Smooth muscle cell (in vitro differentiated cells): Measurements from ENCODE around the gene STIMATE. TPM values are rescaled to one million over a fixed set of nuclear protein-coding genes. Genes with fewer than 3 reads are reported as not detected.

ENCODE experiments used
- DNase-seq: peaks from one replicate; lab custom pipeline; 2025; ENCODE audit not compliant: unreplicated experiment; lab: John Stamatoyannopoulos, UW
- H2AFZ ChIP-seq: fragments of 200-600 bp; sonication (generic); 2 replicates; pipeline ENCODE4 v1.6.0; 2016; ENCODE audit warnings: antibody characterized with exemption, low read depth, mild to moderate bottlenecking
- H3F3A ChIP-seq: fragments of 200-600 bp; sonication (generic); 2 replicates; pipeline ENCODE4 v1.6.0; 2017; ENCODE audit warnings: antibody characterized with exemption, low read depth
- H3K27ac ChIP-seq: fragments of 200-600 bp; sonication (generic); 2 replicates; pipeline ENCODE4 v1.5.1; 2016; ENCODE audit warnings: low read depth, mild to moderate bottlenecking
- H3K27me3 ChIP-seq: fragments of 200-600 bp; sonication (generic); 2 replicates; pipeline ENCODE4 v1.6.1; 2016; ENCODE audit warnings: low read depth, mild to moderate bottlenecking
- H3K36me3 ChIP-seq: fragments of 200-600 bp; sonication (generic); 2 replicates; pipeline ENCODE4 v1.5.1; 2016; ENCODE audit warnings: low read depth
- H3K4me1 ChIP-seq: fragments of 200-600 bp; sonication (generic); 2 replicates; pipeline ENCODE4 v1.5.1; 2016; ENCODE audit warnings: low read depth
- H3K4me2 ChIP-seq: fragments of 200-600 bp; sonication (generic); 2 replicates; pipeline ENCODE4 v1.6.0; 2016; ENCODE audit warnings: mild to moderate bottlenecking
- H3K4me3 ChIP-seq: fragments of 200-600 bp; sonication (generic); 2 replicates; pipeline ENCODE4 v1.5.1; 2016; ENCODE audit warnings: mild to moderate bottlenecking
- H3K79me2 ChIP-seq: fragments of 200-600 bp; sonication (generic); 2 replicates; pipeline ENCODE4 v1.6.0; 2016; ENCODE audit warnings: low read depth, mild to moderate bottlenecking
- H3K9ac ChIP-seq: fragments of 200-600 bp; sonication (generic); 2 replicates; pipeline ENCODE4 v1.6.0; 2016; ENCODE audit warnings: low read depth
- H3K9me3 ChIP-seq: fragments of 200-600 bp; sonication (generic); replicated peaks from 2 replicates; pipeline ENCODE4 v1.5.1; 2016; ENCODE audit warnings: low read depth
- H4K20me1 ChIP-seq: fragments of 200-600 bp; sonication (generic); 2 replicates; pipeline ENCODE4 v1.6.0; 2016; ENCODE audit warnings: low read depth
- WGBS: methylation state at CpG from one replicate; pipeline ENCODE4 v1.1.7; 2016; ENCODE audit warnings: low lambda C conversion rate; 5-methylcytosine and 5-hydroxymethylcytosine counted together
- polyA plus RNA-seq: library from polyadenylated mRNA; unstranded; fragments of >200 nt; fragmentation: Nextera tagmentation; extraction: Ambion mirVana; gene quantifications from 2 replicates; pipeline ENCODE4 v1.2.1, GENCODE V29; 2016
- total RNA-seq: library from RNA; depleted of rRNA; stranded (reverse); fragments of >200 nt; gene quantifications from 2 replicates; pipeline ENCODE4 v1.2.3, GENCODE V29; 2014
- TF ChIP-seq, protein P1 (sequence below): fragments of 200-600 bp; sonication (generic); IDR thresholded peaks from 2 replicates; pipeline ENCODE4 v1.5.1; 2017; ENCODE audit warnings: borderline replicate concordance, mild to moderate bottlenecking, antibody characterized with exemption; ENCODE audit not compliant: insufficient read depth, poor library complexity, severe bottlenecking

The STIMATE gene
- total and polyA plus RNA-seq, 2 experiments from 2014 or later, result 12.8 to 18.1 TPM

DNA sequence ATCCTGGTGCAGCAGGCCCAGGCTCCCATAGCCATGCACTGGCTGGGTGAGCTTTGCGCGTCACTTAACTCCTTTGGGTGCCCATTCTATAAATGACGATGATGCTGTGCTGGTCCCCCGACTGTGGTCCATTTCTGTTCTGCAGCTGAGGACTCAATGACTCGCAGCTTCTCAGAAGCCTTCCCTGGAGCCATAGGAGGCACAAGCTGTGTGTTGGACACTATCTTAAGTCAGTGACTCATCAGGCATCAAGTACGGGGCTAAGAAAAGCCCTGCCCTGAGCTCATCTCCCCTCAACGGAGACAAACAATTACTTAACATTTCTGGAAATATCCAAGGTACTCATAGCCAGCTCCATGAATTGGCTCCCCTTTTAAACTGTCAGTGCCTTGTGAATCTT is 48.7 kb downstream of the STIMATE start:
- Histone ChIP-seq H3K27me3 (no peaks in the 10 kb centered on the region), H2AFZ (no peak overlapping the region), H3K4me1 (no peaks in the 10 kb centered on the region), H3K79me2 (no peaks in the 10 kb centered on the region), H3K9ac (no peak overlapping the region), H3F3A (no peaks in the 10 kb centered on the region), H4K20me1 (peaks cover 4% of the 10 kb centered on the region), H3K4me3 (no peak overlapping the region), H3K36me3 (no peaks in the 10 kb centered on the region), H3K9me3 (no peaks in the 10 kb centered on the region), H3K4me2 (no peak overlapping the region), H3K27ac (no peak overlapping the region)
- DNase-seq, result no peak
- TF ChIP-seq, protein P1, sequence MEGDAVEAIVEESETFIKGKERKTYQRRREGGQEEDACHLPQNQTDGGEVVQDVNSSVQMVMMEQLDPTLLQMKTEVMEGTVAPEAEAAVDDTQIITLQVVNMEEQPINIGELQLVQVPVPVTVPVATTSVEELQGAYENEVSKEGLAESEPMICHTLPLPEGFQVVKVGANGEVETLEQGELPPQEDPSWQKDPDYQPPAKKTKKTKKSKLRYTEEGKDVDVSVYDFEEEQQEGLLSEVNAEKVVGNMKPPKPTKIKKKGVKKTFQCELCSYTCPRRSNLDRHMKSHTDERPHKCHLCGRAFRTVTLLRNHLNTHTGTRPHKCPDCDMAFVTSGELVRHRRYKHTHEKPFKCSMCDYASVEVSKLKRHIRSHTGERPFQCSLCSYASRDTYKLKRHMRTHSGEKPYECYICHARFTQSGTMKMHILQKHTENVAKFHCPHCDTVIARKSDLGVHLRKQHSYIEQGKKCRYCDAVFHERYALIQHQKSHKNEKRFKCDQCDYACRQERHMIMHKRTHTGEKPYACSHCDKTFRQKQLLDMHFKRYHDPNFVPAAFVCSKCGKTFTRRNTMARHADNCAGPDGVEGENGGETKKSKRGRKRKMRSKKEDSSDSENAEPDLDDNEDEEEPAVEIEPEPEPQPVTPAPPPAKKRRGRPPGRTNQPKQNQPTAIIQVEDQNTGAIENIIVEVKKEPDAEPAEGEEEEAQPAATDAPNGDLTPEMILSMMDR, result no peak
- 49% methylated on average over 6 of the region's 7 CpGs for WGBS

- 100% methylated on average over 7 of the region's 7 CpGs for WGBS
Measured at GRCh38 chr3:52847726-52848125, 49.6 kb downstream of the STIMATE start.

DNA sequence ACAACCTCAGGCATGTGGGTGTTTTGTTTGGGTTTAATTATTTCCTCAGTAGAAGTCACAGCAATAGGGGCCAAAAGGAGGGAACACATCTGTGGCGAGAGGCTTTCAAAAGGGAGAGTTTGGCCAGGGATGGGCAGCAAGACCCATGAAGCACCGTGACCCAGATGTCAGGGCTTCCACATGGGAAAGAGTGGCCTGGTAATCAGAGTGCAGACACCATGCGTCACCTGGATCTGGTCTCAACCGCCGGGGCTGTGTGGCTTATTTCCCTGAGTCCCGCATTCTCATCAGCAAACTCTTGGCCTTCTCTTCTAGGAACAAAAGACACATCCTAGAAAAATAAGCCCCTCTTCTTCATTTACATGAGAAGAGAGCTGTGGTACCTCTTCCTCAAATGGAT is 50.1 kb downstream of the STIMATE start:
- H3K27me3 ChIP-seq, result no peaks in the 10 kb centered on the region
- H3F3A ChIP-seq, result no peaks in the 10 kb centered on the region
- no peak overlapping the region for H3K27ac ChIP-seq
- H3K4me2 ChIP-seq, result no peak overlapping the region
- no peak overlapping the region for H2AFZ ChIP-seq
- no peak overlapping the region for H3K9ac ChIP-seq
- H3K36me3 ChIP-seq, result no peaks in the 10 kb centered on the region
- no peaks in the 10 kb centered on the region for H4K20me1 ChIP-seq
- no peak overlapping the region for H3K4me3 ChIP-seq
- H3K9me3 ChIP-seq, result no peaks in the 10 kb centered on the region
- H3K79me2 ChIP-seq, result no peaks in the 10 kb centered on the region
- 96% methylated on average over 6 of the region's 6 CpGs for WGBS
- TF ChIP-seq, protein P1, result no peak
- no peak for DNase-seq
- no peaks in the 10 kb centered on the region for H3K4me1 ChIP-seq

More at GRCh38 chr3:52847726-52848125, 49.6 kb downstream of the STIMATE start:
- Histone ChIP-seq H3K4me2 (no peak overlapping the region), H3K27me3 (no peaks in the 10 kb centered on the region), H4K20me1 (no peaks in the 10 kb centered on the region), H3K4me1 (no peaks in the 10 kb centered on the region), H3F3A (no peaks in the 10 kb centered on the region), H3K79me2 (no peaks in the 10 kb centered on the region), H2AFZ (no peak overlapping the region), H3K9me3 (no peaks in the 10 kb centered on the region), H3K36me3 (no peaks in the 10 kb centered on the region), H3K9ac (no peak overlapping the region), H3K4me3 (no peak overlapping the region), H3K27ac (no peak overlapping the region)
- DNase-seq, result no peak
- TF ChIP-seq, protein P1, result no peak

DNA sequence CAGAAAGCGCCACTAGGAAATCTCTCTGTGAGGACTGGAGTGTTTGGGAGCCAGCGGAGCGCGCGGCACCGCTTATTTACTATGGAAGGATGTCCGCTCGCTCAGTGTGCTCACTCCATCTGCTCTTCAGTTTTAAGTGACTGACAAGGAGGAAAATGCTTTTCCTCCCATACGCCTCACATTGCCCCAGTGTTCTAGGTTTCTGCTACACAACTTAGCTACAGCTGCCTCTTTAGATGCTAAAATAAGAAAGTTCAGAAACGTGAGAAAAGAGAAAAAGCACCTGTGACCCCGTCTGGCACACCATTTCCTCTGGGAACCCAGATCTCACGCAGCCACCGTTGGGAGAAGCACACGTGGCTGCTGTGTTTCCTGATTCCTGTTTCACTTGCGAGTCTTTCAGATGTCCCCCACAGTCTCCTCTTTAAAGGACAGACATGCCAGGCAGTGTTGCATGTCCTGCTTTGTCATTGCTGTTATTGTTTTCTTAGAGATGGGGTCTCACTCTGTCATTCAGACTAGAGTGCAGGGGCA is 50.8 kb downstream of the STIMATE start:
- WGBS, result 94% methylated on average over 15 of the region's 15 CpGs

More for the DNA sequence above, 50.8 kb downstream of the STIMATE start:
- DNase-seq, result no peak
- Histone ChIP-seq H3F3A (no peaks in the 10 kb centered on the region), H4K20me1 (no peaks in the 10 kb centered on the region), H3K27ac (no peak overlapping the region), H3K27me3 (no peaks in the 10 kb centered on the region), H3K9me3 (no peaks in the 10 kb centered on the region), H2AFZ (no peak overlapping the region), H3K4me2 (no peak overlapping the region), H3K4me3 (no peak overlapping the region), H3K36me3 (no peaks in the 10 kb centered on the region), H3K4me1 (no peaks in the 10 kb centered on the region), H3K79me2 (no peaks in the 10 kb centered on the region), H3K9ac (no peak overlapping the region)
- TF ChIP-seq, protein P1, result no peak
